Prostate gland (tissue), 2 donors: Measurements from ENCODE around the gene JUNB.

Experiments used
- POLR2A ChIP-seq: fragments of 450-650 bp; IDR thresholded peaks from one replicate; pipeline ENCODE4 v1.6.1; 2016; ENCODE audit warnings: antibody characterized with exemption, mild to moderate bottlenecking
- TF ChIP-seq, protein P1 (sequence below), 4 experiments: fragments of 200-600 bp in 2 of 4; fragments of 450-650 bp in 2 of 4; sonication (generic) in 2 of 4; IDR thresholded peaks; 1 replicate in 3 of 4; 2 replicates in 1 of 4; pipeline ENCODE4 v1.5.1; 2016 to 2019; ENCODE audit warnings: antibody characterized with exemption in 4 of 4, mild to moderate bottlenecking in 2 of 4, moderate library complexity in 2 of 4

DNA sequence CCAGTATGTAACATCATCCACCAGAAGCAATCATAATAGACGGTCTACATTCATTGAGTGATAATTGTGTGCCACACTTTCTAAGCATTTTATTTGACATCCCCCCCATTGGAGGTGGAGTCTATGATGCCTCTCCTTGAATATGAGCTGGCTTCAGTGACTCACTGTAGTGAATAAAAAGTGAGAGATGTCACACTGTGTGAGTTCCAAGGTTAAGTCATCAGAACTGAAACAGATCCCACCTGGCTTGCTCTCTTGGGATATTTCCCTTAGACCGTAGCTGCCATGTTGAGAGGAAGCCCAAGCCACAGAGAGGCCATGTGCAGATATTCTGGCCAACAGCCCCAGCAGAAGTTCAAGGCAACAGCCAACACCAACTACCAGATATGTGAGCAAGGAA lies 30.5 kb downstream of the JUNB start:
- TF ChIP-seq, protein P1, sequence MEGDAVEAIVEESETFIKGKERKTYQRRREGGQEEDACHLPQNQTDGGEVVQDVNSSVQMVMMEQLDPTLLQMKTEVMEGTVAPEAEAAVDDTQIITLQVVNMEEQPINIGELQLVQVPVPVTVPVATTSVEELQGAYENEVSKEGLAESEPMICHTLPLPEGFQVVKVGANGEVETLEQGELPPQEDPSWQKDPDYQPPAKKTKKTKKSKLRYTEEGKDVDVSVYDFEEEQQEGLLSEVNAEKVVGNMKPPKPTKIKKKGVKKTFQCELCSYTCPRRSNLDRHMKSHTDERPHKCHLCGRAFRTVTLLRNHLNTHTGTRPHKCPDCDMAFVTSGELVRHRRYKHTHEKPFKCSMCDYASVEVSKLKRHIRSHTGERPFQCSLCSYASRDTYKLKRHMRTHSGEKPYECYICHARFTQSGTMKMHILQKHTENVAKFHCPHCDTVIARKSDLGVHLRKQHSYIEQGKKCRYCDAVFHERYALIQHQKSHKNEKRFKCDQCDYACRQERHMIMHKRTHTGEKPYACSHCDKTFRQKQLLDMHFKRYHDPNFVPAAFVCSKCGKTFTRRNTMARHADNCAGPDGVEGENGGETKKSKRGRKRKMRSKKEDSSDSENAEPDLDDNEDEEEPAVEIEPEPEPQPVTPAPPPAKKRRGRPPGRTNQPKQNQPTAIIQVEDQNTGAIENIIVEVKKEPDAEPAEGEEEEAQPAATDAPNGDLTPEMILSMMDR (IDR thresholded peaks at IDR 0.05), result no peak
- no peak for TF ChIP-seq POLR2A
